ENCODE data around the gene H3-3A. TPM values are rescaled to one million over a fixed set of nuclear protein-coding genes. Genes with fewer than 3 reads are reported as not detected.

H3-3A gene
- total RNA-seq, 2 donors from 2014 or later, result 400 to 481 TPM

- Histone ChIP-seq H3K27ac (no peak overlapping the region), H3K4me3 (no peak overlapping the region), H3K4me1 (replicated peaks) (no peaks in the 10 kb centered on the region), H3K27me3 (replicated peaks; ENCODE audit: insufficient read depth) (no peaks in the 10 kb centered on the region), H3K9me3 (no peaks in the 10 kb centered on the region), H3K36me3 (no peaks in the 10 kb centered on the region)
- intact Hi-C loops (cut with DNase I), result no loop called here
- TF ChIP-seq POLR2AphosphoS5 (IDR thresholded peaks at IDR 0.05) (no peak), POLR2A (IDR thresholded peaks at IDR 0.05) (no peak), CTCF (IDR thresholded peaks at IDR 0.05) (no peak)
- 85% methylated on average over 6 of the region's 6 CpGs for WGBS
- no peak for DNase-seq (ENCODE audit: low spot score)
These were observed 56.7 kb downstream of the H3-3A start for GRCh38 chr1:226119169-226119568.

- no peaks in the 10 kb centered on the region for H3K27me3 ChIP-seq (replicated peaks; ENCODE audit: insufficient read depth)
- intact Hi-C loops (cut with DNase I), result loop anchor here (2.0 kb wide), 1 partner anchor 56 kb away; no protein-coding TSS in a partner anchor
- no peak for TF ChIP-seq POLR2AphosphoS5 (IDR thresholded peaks at IDR 0.05)
- no peak overlapping the region for H3K27ac ChIP-seq
- no peaks in the 10 kb centered on the region for H3K4me1 ChIP-seq (replicated peaks)
- 88% methylated on average over 5 of the region's 5 CpGs for WGBS
- DNase-seq (ENCODE audit: low spot score), result no peak
- no peaks in the 10 kb centered on the region for H3K36me3 ChIP-seq
- H3K4me3 ChIP-seq, result no peak overlapping the region
- H3K9me3 ChIP-seq, result no peaks in the 10 kb centered on the region
These were observed 57.9 kb downstream of the H3-3A start for GRCh38 chr1:226120398-226120797.

- TF ChIP-seq POLR2A (IDR thresholded peaks at IDR 0.05) (no peak), CTCF (IDR thresholded peaks at IDR 0.05) (no peak), POLR2AphosphoS5 (IDR thresholded peaks at IDR 0.05) (no peak)
- H3K27ac ChIP-seq, result peak overlapping the region in 1 of 2 donors; percentile 85
- no peaks in the 10 kb centered on the region for H3K9me3 ChIP-seq
- H3K36me3 ChIP-seq, result no peaks in the 10 kb centered on the region
- intact Hi-C loops (cut with DNase I), result loop anchor here (2.0 kb wide), 1 partner anchor 56 kb away; no protein-coding TSS in a partner anchor
- H3K4me3 ChIP-seq, result peak overlapping the region; percentile 53 to 54
- 18% methylated on average over 35 of the region's 37 CpGs for WGBS
- no peaks in the 10 kb centered on the region for H3K4me1 ChIP-seq (replicated peaks)
- H3K27me3 ChIP-seq (replicated peaks; ENCODE audit: insufficient read depth), result no peaks in the 10 kb centered on the region
- no peak for DNase-seq (ENCODE audit: low spot score)
These were observed 58.6 kb downstream of the H3-3A start for GRCh38 chr1:226121049-226121586.

Other genes starting within 250 kb of the H3-3A start
- gene TMEM63A, start 180.3 kb upstream of the H3-3A start, total RNA-seq, result 100 to 1,000 TPM; 141 to 192 TPM
- gene LEFTY1, start 173.6 kb upstream of the H3-3A start, total RNA-seq, result 1 to 10 TPM; 1.7 to 2.0 TPM
- 10 to 100 TPM; 70.8 to 80.2 TPM for gene PYCR2, start 138.5 kb upstream of the H3-3A start, total RNA-seq
- 1 to 10 TPM in 1 of 2 donors, not detected in 1; 7.9 TPM for gene LEFTY2, start 121.5 kb upstream of the H3-3A start, total RNA-seq
- 10 to 100 TPM; 19.9 to 24.8 TPM for gene SDE2, start 63.4 kb upstream of the H3-3A start, total RNA-seq
- gene ACBD3, start 124.0 kb downstream of the H3-3A start, total RNA-seq, result 10 to 100 TPM; 42.0 to 46.7 TPM
- 1 to 10 TPM in 1 of 2 donors, not detected in 1; 1.1 TPM for gene MIXL1, start 160.9 kb downstream of the H3-3A start, total RNA-seq
- 1 to 10 TPM; 3.9 to 8.0 TPM for gene LIN9, start 246.4 kb downstream of the H3-3A start, total RNA-seq